ENCODE data around the gene CPVL.
A peak's percentile ranks its signal among the peaks of the same experiment; 100 is the strongest.

CPVL gene

DNA sequence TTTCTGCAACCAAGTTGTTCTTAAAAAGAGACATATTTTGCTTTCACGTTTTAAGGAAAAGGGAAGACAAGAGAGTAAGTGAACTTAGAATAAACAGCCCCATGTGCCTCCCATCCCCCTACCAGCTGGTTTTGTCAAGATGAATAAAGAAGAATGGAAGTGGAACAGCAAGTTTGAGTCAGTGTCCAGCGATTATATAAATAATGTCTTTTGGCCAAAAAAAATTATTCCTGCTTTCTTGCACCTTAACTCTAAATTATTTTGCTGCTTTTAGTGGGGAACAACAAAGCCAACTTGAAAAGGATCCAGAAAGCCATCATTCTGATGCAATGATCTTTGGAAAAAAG, 105.8 kb downstream of the CPVL start:
- DNase-seq = no peak

DNA sequence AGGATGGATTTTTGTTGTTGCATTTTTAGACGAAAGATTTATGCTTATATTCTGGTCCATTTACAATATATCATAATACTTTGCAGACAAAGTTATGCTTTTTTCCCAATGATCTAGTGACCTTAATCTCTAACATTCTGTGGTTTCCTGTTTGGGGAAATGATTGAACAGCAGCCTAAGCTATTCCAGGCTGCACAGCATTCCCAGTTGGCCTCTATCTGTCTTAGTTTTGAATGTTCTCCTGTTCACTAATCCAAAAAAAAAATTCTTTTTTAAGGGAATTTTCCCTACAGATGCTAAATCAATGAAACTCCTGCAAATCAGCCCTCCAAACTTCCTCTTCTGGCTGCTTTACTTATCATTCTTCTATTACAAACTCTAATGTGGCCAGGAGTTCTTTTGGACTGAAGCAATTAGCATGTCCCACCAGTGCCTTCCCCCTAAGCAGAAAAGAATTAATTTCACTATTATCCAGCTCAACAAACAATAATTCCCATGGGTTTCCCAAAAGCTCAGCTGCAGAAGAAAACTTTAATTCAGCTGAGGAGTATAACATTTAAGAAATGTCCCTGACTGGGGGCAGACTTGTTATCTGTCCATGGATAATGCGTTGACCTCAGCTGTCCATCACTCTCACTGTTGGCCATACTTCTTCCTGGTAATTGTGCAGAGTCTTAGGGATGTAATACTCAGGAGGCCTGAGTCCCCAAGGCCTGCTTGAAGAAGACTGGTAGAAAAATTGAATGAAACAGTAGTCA, 106.3 kb downstream of the CPVL start:
- no peak for DNase-seq

DNA sequence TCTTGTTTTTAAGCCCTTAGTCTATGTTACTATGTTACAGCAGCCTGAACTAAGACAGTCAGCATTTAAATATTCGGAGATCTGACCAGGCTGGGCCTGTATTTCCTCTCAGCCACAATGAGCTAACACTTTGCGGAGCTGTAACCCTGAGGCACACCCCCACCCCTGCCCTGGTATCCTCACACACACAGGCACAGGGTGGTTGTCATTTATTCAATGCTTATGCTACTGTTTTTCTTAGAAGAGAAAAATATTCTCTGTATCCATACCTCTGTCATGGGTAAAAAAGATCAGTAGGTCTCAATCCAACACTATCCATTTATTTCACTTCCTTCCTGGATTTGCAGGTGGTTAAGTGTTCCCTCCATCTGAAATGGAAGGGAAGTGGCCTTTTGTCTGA, 107.9 kb downstream of the CPVL start:
- DNase-seq = no peak

DNA sequence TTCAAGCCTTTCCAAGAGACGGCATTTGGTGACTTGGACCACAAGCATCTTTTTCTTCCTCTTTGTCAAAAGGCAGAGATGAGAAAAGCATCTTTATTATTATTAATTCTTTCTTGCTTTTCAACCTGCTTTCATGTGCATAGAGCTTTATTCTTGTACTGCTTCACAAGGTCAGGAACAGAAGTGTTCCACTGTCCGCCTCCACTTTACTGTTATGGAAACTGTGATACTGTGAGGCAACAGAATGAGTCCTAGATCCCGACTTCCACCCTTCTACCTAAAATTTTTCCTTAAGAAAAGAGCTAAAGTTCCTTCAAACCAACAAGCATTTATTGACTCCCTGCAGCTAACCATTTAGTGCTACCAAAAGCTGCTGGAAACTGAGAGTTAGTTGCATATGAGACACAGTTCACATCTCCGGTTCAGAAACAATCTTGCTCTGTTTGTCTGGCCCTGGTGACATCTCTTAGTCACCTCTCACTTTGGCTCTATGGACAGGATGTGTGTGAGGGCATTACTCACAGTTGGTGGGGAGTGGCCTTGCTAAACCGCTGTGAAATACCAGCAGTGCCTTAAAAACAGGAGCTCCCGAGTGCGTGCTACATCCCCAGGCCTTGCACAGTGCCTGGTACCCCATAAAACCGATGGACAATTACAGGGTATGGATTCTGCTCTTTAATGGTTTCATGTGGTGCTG, 111.1 kb downstream of the CPVL start:
- no peak for DNase-seq

DNA sequence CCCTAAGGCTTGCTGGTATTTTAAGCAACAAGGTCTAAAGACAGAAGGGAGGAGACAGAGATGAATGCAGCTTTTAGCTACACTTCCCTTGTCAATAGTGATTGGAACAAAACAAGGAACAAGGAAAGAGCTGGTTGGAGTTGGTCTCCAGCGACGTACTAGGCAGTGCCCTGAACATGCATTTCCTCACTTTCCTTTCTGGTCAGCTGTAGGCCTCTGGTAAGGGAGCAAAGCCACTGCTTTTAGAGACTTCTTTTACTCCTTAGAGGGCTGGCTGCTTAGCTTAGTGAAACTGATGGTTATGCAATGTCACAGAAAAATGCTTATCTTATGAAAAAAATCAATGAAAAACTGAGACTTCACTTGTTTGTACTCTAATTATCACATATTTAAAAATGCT, 112.8 kb downstream of the CPVL start:
- DNase-seq = no peak

DNA sequence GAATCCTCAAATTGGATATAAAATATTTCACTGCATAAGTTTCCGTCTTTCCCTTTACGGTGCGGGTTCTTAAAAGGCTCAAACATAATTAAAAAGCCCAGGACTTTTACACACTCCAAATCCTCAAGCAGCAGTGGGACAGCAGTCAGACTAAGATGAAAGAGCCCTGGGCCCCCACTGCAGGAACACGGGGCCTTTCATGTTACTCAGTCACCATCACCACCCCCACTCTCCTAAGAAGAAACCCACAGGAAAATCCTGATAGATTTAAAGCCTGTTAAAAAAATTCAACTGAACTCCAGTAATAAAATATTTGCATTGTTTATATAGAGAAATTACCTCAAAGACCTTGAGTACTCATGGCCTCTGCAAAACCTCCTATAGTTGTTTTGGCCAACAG, 114.2 kb downstream of the CPVL start:
- no peak for DNase-seq

DNA sequence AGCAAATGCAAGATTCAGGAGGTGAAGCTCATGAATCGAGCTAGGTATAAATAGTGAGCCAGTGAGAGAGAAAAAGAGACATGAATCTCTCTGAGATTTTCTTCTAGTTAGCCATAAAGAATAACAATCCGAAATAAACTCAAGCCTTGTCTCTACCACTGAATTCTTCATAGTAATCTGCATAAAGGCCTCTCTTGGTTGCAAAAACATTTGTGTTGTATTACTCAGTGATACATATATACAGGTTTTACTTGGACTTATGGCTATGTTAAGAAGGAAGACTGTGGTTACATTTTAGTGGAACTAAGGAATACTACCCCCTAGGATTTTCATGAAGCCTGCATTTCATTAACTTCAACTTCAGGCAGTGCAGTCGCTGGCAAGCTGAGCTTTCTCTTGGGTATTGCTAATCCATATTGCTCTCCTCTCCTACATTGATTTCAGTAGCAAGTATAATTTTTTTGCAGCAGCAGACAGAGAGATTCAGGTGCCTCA, 115.5 kb downstream of the CPVL start:
- DNase-seq = no peak

DNA sequence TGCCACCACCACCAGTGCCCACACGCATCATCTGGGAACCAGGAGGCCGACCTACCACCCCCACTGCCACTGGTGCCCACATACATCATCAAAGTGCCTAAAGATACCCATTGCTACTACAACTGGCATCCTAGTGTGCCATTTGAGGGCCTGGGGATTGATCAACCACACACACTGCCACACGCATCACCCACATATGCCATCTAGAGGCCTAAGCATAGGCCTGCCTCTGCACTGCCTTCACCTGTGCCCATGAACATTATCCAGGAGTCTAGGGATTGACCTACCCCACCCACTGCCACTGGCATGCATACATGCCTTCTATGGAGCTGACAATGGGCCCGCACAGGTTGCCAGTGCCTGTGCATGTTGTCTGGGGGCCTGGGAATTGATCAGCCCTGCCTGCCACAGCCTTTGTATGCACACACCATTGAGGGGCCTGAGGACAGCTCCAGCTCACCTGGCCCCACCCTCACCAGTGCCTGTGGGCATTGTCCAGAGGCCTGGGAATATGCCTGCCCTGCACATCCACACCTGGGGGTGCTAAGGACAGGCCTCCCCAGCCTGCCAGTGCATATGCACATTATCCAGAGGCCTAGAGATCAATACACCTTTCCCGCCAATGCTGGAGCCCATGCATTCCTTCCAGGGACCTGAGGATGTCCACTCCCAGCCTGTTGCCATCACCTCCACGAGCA, 123.9 kb downstream of the CPVL start:
- DNase-seq = no peak

DNA sequence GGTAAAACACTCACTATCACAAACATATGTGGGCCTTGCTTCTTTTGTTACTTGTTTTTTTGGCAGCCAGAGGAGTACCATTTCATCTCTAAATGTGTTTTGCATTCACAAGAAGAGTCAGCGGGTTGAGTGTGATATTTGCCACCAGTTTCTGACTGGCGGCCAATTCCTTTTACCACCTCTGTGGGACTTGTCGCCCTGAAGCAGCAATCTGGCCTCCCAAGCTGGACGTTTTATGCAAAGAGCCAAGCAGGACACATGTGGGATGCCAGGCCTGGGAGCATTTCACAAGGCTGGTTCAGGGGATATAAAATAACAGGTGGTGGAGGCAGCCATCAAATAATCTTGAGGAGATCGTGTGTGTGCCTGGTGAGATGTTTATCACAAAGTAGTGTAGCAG, 126.4 kb downstream of the CPVL start:
- DNase-seq = no peak

DNA sequence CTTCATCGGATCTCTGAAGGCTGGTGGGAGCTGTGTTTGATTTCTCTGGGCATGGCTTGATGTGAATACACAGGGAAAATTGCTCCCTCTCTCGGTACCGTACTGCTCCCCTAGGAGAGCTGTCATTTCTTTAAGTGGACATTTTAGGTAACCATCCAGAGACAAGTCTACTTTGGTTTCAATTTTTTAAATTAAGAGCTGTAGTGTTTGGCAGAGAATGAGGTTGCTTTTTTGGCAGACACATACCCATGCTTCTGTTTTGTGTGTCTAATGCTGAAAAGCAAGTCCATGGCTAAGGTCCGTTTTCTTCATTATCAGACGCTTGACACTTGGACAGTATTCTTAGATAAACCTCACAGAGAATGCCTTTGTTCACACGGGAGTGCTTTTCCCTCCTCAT, 127.0 kb downstream of the CPVL start:
- no peak for DNase-seq

DNA sequence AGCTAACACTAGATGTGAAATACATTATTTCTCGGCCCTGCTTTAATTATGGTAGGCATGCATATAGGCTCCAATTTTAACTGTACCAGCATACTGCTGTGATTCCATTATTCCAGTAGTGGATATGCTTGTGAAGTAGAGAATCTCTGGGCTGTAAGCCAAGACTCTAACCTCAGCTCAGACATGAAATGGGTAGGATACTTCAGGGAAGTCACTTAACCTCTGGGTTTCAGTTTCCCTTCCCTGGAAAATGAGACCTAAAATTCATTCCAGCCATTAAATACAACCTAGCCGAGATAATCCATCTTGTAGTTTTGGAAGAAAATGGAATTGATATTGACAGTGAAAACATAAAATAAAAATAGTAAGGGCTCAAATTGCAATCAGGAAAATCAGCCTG, 128.6 kb downstream of the CPVL start:
- DNase-seq = peak; percentile 65

DNA sequence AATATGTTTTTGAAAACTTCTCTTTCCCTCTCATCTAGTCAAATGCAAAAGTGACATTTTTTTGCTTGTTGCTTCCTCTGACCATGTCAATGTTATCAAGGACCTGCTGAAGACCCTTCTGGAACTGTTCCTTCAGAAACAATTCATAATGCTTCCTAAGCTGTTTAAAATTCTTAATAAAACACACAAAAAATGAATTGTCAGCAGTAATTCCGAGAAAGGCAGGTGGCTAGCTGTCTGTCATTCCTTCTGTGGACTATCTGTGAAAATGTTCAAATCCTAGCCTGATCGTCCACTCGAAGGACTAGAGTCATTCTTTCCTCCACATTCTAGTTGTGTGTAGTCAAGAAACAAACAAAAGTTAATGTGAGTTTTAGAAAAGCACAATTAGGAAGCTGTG, 131.6 kb downstream of the CPVL start:
- no peak for DNase-seq

DNA sequence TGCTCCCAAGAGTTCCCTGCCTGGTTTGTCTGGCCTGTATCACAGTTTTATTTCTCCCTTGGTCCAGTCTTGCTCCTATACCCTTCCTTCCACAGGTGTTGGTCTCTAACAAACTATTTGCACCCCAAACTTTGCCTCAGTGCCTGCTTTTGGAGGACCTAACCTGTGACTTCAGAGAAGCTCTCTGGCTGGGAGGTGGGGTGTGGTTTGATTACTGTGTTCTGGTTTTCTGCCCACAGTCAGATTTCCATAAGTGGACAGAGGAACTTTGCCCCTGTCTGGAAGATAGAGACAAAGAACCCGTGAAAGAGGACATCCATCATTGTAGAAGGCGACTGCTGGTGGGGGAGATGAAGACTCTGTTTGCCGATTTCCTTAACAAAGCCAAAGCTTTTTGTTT, 132.4 kb downstream of the CPVL start:
- no peak for DNase-seq

DNA sequence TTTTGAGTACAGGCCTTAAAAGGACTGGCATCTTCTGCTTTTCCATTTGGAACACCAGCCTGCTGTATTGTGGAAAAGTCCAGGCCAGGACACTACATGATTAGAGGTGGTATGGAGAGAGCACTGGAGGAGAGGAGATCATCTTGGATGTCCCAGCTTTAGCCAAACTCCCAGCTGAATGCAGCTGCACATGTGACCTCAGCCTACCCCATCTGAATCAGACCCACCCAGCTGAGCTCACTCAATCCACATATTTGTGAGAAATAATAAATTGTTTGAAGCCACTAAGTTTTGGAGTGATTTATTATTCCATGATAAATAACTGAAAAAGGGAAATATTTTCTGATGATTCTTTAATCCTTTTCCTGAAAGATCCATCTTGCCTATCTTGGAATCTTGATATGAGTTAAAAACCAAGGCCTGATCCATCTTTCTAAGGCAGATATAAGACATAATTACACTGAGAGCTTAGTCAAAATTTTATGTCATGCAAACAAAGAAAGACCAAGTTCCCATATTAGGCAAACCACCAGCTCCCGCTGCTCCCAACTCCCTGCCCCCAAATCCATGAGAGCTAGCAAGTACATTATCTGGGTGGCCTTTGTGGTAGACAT, 133.1 kb downstream of the CPVL start:
- no peak for DNase-seq

DNA sequence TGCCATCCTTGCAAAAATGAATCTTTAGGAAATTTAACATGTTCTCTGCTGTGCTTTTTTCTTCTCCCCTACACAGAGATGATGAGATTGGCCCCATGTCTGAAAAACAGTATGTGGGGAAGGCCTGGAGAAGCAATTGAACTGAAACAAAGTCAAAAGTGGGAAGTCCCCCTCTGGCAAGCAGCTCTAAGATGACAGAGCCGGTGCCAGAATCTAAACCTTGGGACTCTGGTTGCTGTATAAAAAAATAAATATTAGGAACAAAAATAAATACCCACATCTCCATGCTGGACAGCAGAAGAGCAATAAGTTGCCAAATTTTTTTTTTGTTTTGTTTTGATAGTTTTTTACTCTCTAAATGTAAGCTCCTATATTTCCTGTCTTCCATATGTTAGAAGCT, 136.4 kb downstream of the CPVL start:
- DNase-seq = no peak

DNA sequence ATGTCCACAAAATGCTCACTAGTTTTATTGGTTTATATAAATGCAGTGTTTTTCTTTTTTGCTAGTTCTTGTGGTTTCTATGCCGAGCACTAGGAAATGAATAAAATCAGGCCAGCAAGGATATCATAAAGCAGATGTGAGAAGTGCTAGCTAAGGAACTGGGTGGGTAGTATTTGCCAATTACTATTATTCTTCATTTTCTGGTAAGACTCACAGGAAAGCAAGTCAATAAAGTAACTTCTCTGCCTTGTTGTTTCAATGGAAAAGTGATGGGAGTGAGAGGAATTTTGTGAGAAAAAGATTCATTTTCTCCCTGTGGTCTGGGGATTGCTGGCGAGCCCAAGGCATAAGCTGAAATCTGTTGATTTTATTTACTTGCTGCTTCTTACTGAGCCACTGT, 137.7 kb downstream of the CPVL start:
- no peak for DNase-seq

DNA sequence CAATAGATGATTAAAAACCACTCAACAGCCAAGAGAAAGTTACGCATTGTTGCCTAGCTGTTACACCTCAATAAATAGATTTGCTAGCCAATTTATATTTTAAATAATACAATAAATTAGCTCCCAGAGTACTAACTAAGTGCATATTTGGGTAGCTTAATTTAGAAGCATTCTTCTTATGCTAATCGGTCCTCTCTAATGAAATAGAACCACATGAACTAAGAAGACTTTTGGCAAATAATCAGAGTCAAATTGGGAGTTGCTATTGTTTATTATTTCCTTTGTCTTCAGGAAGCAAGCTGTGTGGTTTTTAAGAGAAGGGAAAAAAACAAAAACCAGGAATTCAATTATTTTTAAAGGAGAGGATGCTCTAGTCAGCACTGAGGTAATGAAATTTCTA, 139.2 kb downstream of the CPVL start:
- no peak for DNase-seq

DNA sequence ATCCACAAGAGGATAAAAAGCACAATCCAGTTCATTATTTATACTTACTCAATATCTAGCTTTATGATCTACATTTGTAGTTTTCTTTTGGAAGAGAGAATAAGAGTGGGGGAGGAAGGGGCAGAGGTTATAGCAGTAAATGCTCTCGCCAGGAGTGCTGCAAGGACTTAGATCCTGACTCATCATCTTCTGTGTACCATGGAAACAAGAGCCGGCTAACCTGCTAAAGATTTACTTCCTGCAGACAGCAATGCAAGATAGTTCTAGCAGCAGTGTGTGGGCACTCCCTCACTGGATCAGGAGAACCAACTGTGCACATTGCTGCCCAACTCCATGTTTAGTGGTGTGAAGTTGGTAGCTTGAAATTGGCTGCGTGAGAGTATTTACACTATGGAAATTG, 140.5 kb downstream of the CPVL start:
- no peak for DNase-seq

DNA sequence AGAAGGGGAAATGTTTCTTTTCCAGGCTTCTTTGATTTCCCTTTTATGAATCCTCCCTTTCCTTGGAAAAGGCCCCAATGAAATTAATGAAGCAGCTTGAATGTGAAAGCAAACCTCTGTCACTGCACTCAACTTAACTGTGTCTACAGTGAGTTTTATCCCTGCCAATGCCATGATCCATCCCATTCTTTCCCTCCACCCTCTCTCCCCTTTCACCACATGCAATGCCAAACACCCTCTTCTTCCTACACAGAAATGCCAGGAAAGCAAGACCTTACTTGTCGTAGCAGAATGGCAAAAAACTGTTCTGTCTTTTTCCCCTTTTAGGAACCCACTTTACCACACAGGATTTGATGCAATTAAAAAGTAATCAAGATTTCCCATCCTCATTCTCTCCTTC, 140.9 kb downstream of the CPVL start:
- no peak for DNase-seq

DNA sequence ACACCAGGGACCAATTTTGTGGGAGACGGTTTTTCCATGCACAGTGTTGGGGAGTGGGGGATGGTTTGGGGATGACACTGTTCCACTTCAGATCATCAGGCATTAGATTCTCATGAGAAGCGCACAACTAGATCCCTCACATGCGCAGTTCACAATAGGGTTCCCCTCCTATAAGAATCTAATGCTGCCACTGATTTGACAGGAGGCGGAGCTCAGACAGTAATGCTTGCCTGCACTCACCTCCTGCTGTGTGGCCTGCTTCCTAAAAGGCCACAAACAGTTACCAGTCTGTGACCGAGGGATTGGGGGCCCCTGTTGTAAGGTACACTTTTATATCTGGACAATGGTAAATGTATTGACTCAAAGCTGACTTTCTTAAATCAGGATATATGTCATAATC, 142.6 kb downstream of the CPVL start:
- DNase-seq = no peak

DNA sequence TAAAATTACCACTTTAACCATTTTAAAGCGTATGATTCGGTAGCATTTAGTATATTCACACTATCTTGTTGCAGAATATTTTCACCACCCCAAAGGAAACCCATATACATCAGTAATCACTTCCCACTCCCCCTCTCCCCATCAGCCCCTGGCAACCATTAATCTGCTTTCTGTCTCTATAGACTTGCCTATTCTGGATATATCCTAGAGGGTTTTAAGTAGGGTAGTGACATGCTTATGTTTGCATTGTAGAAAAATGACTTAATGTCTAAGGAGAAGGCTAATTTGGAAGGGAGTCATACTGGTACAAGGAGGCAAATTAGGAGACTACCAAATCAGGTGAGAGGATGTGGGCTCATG, 145.6 kb downstream of the CPVL start:
- no peak for DNase-seq

DNA sequence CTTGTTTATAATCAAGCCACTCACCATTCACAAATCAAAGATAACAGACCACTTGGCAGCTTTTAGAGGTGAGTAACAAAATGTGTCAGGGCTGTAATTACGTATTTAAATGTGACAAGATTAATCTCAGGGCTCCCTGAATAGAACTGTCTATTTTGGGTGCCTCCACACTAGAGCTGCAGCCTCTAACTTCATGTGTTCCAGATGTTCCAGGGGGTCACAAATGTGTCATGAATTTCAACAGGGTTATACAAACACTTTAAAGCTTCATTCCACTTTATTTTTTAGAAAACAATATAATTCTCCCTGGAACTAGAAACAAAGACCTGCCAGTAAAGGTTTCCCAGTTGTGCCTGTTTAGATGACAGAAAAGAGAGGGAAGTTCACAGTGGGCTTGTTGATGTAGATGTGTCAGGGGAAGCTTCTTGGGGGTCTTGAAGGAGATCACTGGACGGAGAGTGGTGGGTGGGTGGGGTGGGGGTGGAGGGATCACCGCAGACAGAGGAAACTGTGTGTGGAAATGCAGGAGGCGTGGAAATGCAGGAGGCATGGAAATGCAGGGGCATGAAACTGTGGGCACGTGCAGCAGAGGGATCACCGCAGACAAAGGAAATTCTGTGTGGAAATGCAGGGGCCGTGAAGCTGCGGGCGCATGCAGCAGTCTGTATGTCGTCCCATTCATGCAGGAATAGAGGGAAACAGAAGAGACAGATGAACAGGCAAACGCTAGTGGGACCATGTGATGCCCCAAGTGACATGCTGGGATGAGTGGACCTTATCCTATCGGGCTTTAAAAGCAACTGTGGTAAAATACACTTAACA, 146.2 kb downstream of the CPVL start:
- DNase-seq = no peak

DNA sequence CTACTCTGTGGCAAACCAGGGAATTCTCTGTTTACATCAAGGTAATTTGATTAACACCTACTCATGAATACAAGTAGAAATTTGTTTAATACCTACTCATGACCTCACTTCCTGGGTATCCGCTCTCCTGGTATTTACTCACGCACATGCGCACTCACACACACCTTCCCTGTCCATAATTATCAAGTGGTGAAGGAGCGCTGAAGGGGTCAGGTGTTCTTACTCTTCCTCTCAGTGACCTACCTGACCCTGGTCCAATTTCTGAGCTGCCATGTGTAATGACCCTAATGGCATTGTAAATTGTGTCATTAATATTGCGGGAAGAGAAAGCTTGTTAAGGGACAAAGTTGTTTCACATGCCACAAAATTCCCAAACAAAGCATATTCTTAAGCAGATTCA, 146.9 kb downstream of the CPVL start:
- DNase-seq = no peak

All from DMS79 (cell line).